Stimulated activated CD4-positive, alpha-beta T cell treated with anti-CD3 and anti-CD28 coated beads, Interleukin-1b, Interleukin-23, amount 100 ng/mL, for 24 hours (primary cell): ENCODE data around the gene TAOK1.
"Not testable (repeated sequence)": the region's sequence is repeated elsewhere in the genome, so short reads cannot be mapped to it uniquely, and the experiment has no call there.

Source experiments
- DNase-seq, 4 experiments: peaks; one replicate each; pipeline ENCODE4 v3.0.0-alpha.2; 2020; ENCODE audit warnings: low read depth in 4 of 4, low spot score in 1 of 4

Gene TAOK1

GRCh38 chr17:29533976-29534375, 143.8 kb downstream of the TAOK1 start:
- no peak for DNase-seq

- no peak for DNase-seq
Observed at GRCh38 chr17:29544066-29544465, 153.9 kb downstream of the TAOK1 start.

- no peak for DNase-seq
Observed at GRCh38 chr17:29546085-29546484, 155.9 kb downstream of the TAOK1 start.

GRCh38 chr17:29546830-29547229, 156.7 kb downstream of the TAOK1 start:
- no peak for DNase-seq

GRCh38 chr17:29549177-29549923, 159.2 kb downstream of the TAOK1 start:
- no peak for DNase-seq

- no peak for DNase-seq
Observed at GRCh38 chr17:29555840-29556239, 165.7 kb downstream of the TAOK1 start.

- no peak for DNase-seq
Observed at GRCh38 chr17:29557085-29557738, 167.0 kb downstream of the TAOK1 start.

GRCh38 chr17:29557739-29558116, 167.6 kb downstream of the TAOK1 start:
- DNase-seq = no peak

- not testable (repeated sequence) for DNase-seq
Observed at GRCh38 chr17:29558139-29558538, 168.0 kb downstream of the TAOK1 start.

GRCh38 chr17:29559640-29560039, 169.5 kb downstream of the TAOK1 start:
- DNase-seq = no peak

- DNase-seq = no peak
Observed at GRCh38 chr17:29560316-29560715, 170.2 kb downstream of the TAOK1 start.

- DNase-seq = no peak
Observed at GRCh38 chr17:29561554-29562517, 171.7 kb downstream of the TAOK1 start.

GRCh38 chr17:29562615-29563014, 172.5 kb downstream of the TAOK1 start:
- DNase-seq = no peak

GRCh38 chr17:29563816-29564215, 173.7 kb downstream of the TAOK1 start:
- no peak for DNase-seq

- no peak for DNase-seq
Observed at GRCh38 chr17:29565643-29566472, 175.7 kb downstream of the TAOK1 start.

- peak in 1 of 4 experiments; percentile 59 for DNase-seq
Observed at GRCh38 chr17:29566473-29567303, 176.5 kb downstream of the TAOK1 start, which contains the start of gene ABHD15. Gene ABHD15 (minus strand): TSS chr17:29567037. CDS start chr17:29566966, 71 bp downstream.

- DNase-seq = no peak
Observed at GRCh38 chr17:29567304-29567553, 177.1 kb downstream of the TAOK1 start.

- DNase-seq = peak in 2 of 4 experiments; percentile 66 to 71
Observed at GRCh38 chr17:29567554-29568330, 177.6 kb downstream of the TAOK1 start.
